ENCODE data around the gene REV3L. TPM values are rescaled to one million over a fixed set of nuclear protein-coding genes. Genes with fewer than 3 reads are reported as not detected.

REV3L gene
- total RNA-seq, 1 experiment from 2014 or later, result 12.8 TPM

DNA sequence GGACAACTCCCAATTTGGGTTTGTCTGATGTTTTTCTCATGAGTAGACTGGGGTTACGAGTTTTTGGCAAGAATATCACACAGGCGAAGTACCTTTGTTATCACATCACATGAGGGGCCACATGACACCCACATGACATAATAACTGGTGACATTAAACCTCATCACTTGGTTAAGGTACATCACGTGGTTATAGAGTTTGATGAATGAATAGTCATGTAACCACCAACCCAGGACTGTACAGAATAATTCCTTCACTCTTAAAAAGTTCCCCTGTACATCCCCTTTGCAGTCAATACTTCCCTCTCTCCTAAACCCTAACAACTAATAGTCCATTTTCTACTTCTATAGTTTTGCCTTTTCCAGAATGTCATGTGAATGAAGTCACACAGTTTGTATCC lies 83.4 kb downstream of the REV3L start:
- no TSS peak for BruUV-seq (replicated peaks)
- no peak overlapping the region for H2AFZ ChIP-seq (ENCODE audit: low read depth, low read length, poor library complexity, severe bottlenecking)
- H3K4me3 ChIP-seq (replicated peaks in 1 of 2; ENCODE audit: low read depth in 1 of 2, low read length in 2 of 2), result no peak overlapping the region
- H3K4me1 ChIP-seq (ENCODE audit: control insufficient read depth in 1 of 2, insufficient read depth in 2 of 2, low read length in 2 of 2), result no peaks in the 10 kb centered on the region
- POLR2A ChIA-PET, result no interaction called here
- ATAC-seq, result no peak
- H3K9me2 ChIP-seq (ENCODE audit: insufficient read depth), result 0 out of 2 replicates have a peak, but pooled peaks cover 3% of the 10 kb centered on the region
- H3K9ac ChIP-seq (ENCODE audit: low read length), result no peak overlapping the region
- TF ChIP-seq RAD21 (IDR thresholded peaks at IDR 0.05; ENCODE audit: low read depth) (no peak), POLR2AphosphoS5 (IDR thresholded peaks at IDR 0.05; ENCODE audit: low read depth, low read length) (no peak), SIN3A (IDR thresholded peaks at IDR 0.05; ENCODE audit: low read depth) (no peak), TCF7L2 (IDR thresholded peaks at IDR 0.05; ENCODE audit: borderline replicate concordance, extremely low read depth, insufficient read depth, insufficient read length) (no peak), YY1 (IDR thresholded peaks at IDR 0.05; ENCODE audit: extremely low read depth, insufficient replicate concordance, low read depth, low read length) (no peak), ZNF274 (IDR thresholded peaks at IDR 0.05; ENCODE audit: low read depth, low read length) (no peak), SP1 (IDR thresholded peaks at IDR 0.05; ENCODE audit: low read depth) (no peak), SRF (IDR thresholded peaks at IDR 0.05; ENCODE audit: low read depth) (no peak), FOSL1 (IDR thresholded peaks at IDR 0.05; ENCODE audit: low read depth) (no peak), EZH2phosphoT487 (IDR thresholded peaks at IDR 0.05; ENCODE audit: borderline replicate concordance) (no peak), ZFX (IDR thresholded peaks at IDR 0.05) (no peak), JUND (IDR thresholded peaks at IDR 0.05) (no peak), EGR1 (IDR thresholded peaks at IDR 0.05; ENCODE audit: low read depth) (no peak), CEBPB (IDR thresholded peaks at IDR 0.05; ENCODE audit: low read depth) (no peak), ELF1 (IDR thresholded peaks at IDR 0.05; ENCODE audit: borderline replicate concordance, low read depth) (no peak), CBX3 (IDR thresholded peaks at IDR 0.05; ENCODE audit: low read depth) (no peak)
- TF ChIP-seq, protein P1, sequence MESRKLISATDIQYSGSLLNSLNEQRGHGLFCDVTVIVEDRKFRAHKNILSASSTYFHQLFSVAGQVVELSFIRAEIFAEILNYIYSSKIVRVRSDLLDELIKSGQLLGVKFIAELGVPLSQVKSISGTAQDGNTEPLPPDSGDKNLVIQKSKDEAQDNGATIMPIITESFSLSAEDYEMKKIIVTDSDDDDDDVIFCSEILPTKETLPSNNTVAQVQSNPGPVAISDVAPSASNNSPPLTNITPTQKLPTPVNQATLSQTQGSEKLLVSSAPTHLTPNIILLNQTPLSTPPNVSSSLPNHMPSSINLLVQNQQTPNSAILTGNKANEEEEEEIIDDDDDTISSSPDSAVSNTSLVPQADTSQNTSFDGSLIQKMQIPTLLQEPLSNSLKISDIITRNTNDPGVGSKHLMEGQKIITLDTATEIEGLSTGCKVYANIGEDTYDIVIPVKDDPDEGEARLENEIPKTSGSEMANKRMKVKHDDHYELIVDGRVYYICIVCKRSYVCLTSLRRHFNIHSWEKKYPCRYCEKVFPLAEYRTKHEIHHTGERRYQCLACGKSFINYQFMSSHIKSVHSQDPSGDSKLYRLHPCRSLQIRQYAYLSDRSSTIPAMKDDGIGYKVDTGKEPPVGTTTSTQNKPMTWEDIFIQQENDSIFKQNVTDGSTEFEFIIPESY (IDR thresholded peaks at IDR 0.05; ENCODE audit: extremely low read depth, insufficient replicate concordance, low read length), result no peak
- TF ChIP-seq, protein P2, sequence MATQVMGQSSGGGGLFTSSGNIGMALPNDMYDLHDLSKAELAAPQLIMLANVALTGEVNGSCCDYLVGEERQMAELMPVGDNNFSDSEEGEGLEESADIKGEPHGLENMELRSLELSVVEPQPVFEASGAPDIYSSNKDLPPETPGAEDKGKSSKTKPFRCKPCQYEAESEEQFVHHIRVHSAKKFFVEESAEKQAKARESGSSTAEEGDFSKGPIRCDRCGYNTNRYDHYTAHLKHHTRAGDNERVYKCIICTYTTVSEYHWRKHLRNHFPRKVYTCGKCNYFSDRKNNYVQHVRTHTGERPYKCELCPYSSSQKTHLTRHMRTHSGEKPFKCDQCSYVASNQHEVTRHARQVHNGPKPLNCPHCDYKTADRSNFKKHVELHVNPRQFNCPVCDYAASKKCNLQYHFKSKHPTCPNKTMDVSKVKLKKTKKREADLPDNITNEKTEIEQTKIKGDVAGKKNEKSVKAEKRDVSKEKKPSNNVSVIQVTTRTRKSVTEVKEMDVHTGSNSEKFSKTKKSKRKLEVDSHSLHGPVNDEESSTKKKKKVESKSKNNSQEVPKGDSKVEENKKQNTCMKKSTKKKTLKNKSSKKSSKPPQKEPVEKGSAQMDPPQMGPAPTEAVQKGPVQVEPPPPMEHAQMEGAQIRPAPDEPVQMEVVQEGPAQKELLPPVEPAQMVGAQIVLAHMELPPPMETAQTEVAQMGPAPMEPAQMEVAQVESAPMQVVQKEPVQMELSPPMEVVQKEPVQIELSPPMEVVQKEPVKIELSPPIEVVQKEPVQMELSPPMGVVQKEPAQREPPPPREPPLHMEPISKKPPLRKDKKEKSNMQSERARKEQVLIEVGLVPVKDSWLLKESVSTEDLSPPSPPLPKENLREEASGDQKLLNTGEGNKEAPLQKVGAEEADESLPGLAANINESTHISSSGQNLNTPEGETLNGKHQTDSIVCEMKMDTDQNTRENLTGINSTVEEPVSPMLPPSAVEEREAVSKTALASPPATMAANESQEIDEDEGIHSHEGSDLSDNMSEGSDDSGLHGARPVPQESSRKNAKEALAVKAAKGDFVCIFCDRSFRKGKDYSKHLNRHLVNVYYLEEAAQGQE (IDR thresholded peaks at IDR 0.05; ENCODE audit: low read depth), result no peak
- TF ChIP-seq, protein P3, sequence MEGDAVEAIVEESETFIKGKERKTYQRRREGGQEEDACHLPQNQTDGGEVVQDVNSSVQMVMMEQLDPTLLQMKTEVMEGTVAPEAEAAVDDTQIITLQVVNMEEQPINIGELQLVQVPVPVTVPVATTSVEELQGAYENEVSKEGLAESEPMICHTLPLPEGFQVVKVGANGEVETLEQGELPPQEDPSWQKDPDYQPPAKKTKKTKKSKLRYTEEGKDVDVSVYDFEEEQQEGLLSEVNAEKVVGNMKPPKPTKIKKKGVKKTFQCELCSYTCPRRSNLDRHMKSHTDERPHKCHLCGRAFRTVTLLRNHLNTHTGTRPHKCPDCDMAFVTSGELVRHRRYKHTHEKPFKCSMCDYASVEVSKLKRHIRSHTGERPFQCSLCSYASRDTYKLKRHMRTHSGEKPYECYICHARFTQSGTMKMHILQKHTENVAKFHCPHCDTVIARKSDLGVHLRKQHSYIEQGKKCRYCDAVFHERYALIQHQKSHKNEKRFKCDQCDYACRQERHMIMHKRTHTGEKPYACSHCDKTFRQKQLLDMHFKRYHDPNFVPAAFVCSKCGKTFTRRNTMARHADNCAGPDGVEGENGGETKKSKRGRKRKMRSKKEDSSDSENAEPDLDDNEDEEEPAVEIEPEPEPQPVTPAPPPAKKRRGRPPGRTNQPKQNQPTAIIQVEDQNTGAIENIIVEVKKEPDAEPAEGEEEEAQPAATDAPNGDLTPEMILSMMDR (IDR thresholded peaks at IDR 0.05 in 2 of 3, conservative IDR thresholded peaks at IDR 0.05 in 1 of 3; ENCODE audit: borderline replicate concordance in 1 of 3, insufficient read depth in 1 of 3, low read depth in 2 of 3, low read length in 2 of 3), result no peak
- TF ChIP-seq, protein P4, sequence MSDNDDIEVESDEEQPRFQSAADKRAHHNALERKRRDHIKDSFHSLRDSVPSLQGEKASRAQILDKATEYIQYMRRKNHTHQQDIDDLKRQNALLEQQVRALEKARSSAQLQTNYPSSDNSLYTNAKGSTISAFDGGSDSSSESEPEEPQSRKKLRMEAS (IDR thresholded peaks at IDR 0.05), result no peak
- CTCF ChIA-PET, result no interaction called here
- H3K27ac ChIP-seq (ENCODE audit: low read depth, low read length), result no peak overlapping the region
- H3K9me3 ChIP-seq (ENCODE audit: control insufficient read depth in 1 of 2, insufficient read depth in 1 of 2, low read depth in 1 of 2, low read length in 2 of 2), result no peaks in the 10 kb centered on the region
- H4K20me1 ChIP-seq (ENCODE audit: insufficient read depth), result no peaks in the 10 kb centered on the region
- no peak overlapping the region for H3K4me2 ChIP-seq (ENCODE audit: low read length)
- H3K79me2 ChIP-seq (ENCODE audit: insufficient read depth, low read length), result no peaks in the 10 kb centered on the region
- H3K36me3 ChIP-seq (ENCODE audit: control insufficient read depth in 1 of 2, insufficient read depth in 2 of 2, low read length in 2 of 2), result peaks cover 2 to 6% of the 10 kb centered on the region in 2 experiments; a peak in 1 of 4 replicates
- intact Hi-C loops (cut with micrococcal nuclease), result no loop called here
- RAD21 ChIA-PET (ENCODE audit: low non-redundant PET in 1 of 2, low total read pairs in 2 of 2, uncharacterized antibody in 2 of 2, unreplicated experiment in 2 of 2), result no interaction called here
- DNase-seq (ENCODE audit: low read depth, low spot score), result no peak
- no peaks in the 10 kb centered on the region for H3K27me3 ChIP-seq (ENCODE audit: insufficient read depth, low read length)
